Limb (tissue), 2 donors: ENCODE measurements around the gene SIRPG.
"Not testable (repeated sequence)": the region's sequence is repeated elsewhere in the genome, so short reads cannot be mapped to it uniquely, and the experiment has no call there.

Experiments
- DNase-seq, 2 donors: peaks; one replicate each; pipeline ENCODE4 v3.0.0-alpha.2; 2016; ENCODE audit errors: extremely low spot score in 2 of 2

The SIRPG gene

GRCh38 chr20:1657556-1658334 is at the start of gene SIRPG:
TSS of gene SIRPG (minus strand) at chr20:1657779. CDS start at chr20:1657714, 65 bp downstream.
- no peak for DNase-seq

GRCh38 chr20:1706887-1707286 is 49.3 kb upstream of the SIRPG start:
- not testable (repeated sequence) for DNase-seq

- no peak for DNase-seq
These were observed 48.5 kb upstream of the SIRPG start for GRCh38 chr20:1706079-1706478.

- no peak for DNase-seq
These were observed 45.3 kb upstream of the SIRPG start for GRCh38 chr20:1702855-1703254.

GRCh38 chr20:1702328-1702727 is 44.7 kb upstream of the SIRPG start:
- no peak for DNase-seq

GRCh38 chr20:1700990-1701389 is 43.4 kb upstream of the SIRPG start:
- DNase-seq, result no peak

- no peak for DNase-seq
These were observed 40.0 kb upstream of the SIRPG start for GRCh38 chr20:1697592-1697991.

- no peak for DNase-seq
These were observed 39.1 kb upstream of the SIRPG start for GRCh38 chr20:1696521-1697209.

GRCh38 chr20:1694672-1695071 is 37.1 kb upstream of the SIRPG start:
- DNase-seq, result no peak

- DNase-seq, result no peak
These were observed 35.8 kb upstream of the SIRPG start for GRCh38 chr20:1693427-1693826.

- DNase-seq, result no peak
These were observed 32.1 kb upstream of the SIRPG start for GRCh38 chr20:1689721-1690120.

GRCh38 chr20:1688886-1689538 is 31.4 kb upstream of the SIRPG start:
- no peak for DNase-seq

GRCh38 chr20:1687053-1687452 is 29.5 kb upstream of the SIRPG start:
- no peak for DNase-seq

- no peak for DNase-seq
These were observed 28.7 kb upstream of the SIRPG start for GRCh38 chr20:1686151-1686748.

GRCh38 chr20:1685304-1686052 is 27.9 kb upstream of the SIRPG start:
- DNase-seq, result no peak

- no peak for DNase-seq
These were observed 27.3 kb upstream of the SIRPG start for GRCh38 chr20:1684872-1685271.

- DNase-seq, result no peak
These were observed 19.1 kb upstream of the SIRPG start for GRCh38 chr20:1676650-1677049.

- DNase-seq, result no peak
These were observed 17.6 kb upstream of the SIRPG start for GRCh38 chr20:1674990-1675780.

GRCh38 chr20:1674361-1674760 is 16.8 kb upstream of the SIRPG start:
- DNase-seq, result no peak

GRCh38 chr20:1673424-1673823 is 15.8 kb upstream of the SIRPG start:
- DNase-seq, result no peak

GRCh38 chr20:1672728-1673127 is 15.1 kb upstream of the SIRPG start:
- DNase-seq, result no peak
